GM19099 (cell line): Measurements from ENCODE around the gene HOXA13.

Experiments
- POLR2A ChIP-seq: IDR thresholded peaks from 3 replicates; pipeline ENCODE4 v1.6.1; 2011; ENCODE audit warnings: low read depth; ENCODE audit not compliant: insufficient read length; ENCODE audit errors: extremely low read depth

HOXA13 gene

GRCh38 chr7:27184337-27185012 lies 15.4 kb downstream of the HOXA13 start:
- TF ChIP-seq POLR2A, result no peak

DNA sequence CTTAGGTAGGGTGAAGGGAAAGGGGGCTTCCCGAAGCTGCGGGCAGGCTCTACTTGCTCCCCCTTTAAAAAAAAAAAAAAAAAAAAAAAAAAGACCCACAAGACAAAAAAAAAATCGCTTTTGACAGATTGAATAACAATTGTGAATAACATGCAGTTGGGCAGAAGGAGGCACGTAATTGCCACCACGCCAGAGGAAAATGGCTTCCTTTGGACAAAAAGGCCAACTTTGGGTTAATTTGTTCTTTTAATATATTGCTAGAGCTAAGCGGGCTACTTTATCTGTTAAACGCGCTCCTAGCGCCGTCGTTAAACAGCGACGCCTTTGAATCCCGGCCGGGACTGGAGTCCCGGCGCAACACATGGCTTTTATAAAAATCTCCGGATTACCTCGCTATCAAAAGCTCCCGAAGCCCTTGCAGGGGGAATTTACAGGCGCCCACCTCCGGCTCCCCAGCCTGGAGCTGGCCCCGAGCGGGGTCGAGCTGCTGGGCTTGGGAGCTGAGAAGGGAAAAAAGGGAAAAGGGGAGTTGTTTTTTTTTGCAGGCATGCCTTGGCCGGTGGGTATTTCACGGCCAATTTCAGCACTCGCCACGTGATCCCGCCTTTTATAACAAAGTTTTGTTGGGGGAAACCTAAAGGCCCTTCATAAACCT lies 16.1 kb downstream of the HOXA13 start:
- TF ChIP-seq POLR2A, result no peak

GRCh38 chr7:27182861-27183681 lies 16.8 kb downstream of the HOXA13 start:
- TF ChIP-seq POLR2A, result no peak

GRCh38 chr7:27182285-27182841 lies 17.5 kb downstream of the HOXA13 start:
- no peak for TF ChIP-seq POLR2A

GRCh38 chr7:27181795-27182275 lies 18.1 kb downstream of the HOXA13 start:
- TF ChIP-seq POLR2A, result no peak

DNA sequence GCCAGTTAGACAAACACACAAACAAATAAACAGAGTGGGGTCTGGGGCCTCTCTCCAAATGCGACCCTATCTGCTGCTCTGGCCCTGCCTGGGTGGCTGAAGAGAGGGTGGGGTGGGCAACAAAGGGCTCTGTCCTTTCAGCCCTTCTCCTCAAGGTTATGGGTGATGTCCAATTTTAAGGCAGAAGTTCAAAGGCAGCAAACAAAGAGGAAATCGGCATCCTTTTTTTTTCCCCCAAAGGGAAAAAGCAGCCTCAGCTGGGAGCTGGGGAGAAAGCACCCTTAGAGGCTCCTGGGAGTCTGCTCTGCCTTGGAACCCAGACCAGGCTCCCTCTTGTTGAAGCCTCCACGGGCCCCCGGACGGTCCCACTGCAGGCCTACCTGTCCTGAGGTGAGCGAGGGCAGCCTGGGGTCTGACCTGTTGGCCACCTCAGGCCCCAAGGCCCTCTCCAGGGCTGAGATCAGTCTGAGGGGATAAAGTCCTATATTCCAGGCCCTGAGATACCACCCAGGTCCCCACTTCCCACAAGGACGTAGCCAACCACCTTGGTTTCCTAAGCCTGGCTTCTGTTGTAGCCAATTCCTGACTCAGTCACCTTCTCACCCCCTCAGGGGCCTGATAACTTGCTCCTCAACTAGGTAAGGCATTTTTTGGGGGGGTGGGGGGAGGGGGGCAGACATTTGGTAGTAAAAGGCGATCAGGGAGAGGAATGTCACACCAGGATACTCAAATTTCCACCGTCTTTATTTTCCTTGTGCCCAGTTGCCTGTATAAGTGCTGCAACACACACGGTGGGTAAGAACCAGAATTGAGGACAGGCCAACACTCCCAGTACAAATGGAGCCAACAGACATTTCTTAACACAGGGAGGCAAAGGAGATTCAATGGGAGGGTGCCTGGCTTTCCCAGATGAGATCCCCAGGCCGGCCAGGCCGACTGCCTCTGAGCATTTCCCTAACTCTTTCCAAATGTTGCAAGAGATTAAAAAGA lies 19.2 kb downstream of the HOXA13 start:
- TF ChIP-seq POLR2A, result no peak

DNA sequence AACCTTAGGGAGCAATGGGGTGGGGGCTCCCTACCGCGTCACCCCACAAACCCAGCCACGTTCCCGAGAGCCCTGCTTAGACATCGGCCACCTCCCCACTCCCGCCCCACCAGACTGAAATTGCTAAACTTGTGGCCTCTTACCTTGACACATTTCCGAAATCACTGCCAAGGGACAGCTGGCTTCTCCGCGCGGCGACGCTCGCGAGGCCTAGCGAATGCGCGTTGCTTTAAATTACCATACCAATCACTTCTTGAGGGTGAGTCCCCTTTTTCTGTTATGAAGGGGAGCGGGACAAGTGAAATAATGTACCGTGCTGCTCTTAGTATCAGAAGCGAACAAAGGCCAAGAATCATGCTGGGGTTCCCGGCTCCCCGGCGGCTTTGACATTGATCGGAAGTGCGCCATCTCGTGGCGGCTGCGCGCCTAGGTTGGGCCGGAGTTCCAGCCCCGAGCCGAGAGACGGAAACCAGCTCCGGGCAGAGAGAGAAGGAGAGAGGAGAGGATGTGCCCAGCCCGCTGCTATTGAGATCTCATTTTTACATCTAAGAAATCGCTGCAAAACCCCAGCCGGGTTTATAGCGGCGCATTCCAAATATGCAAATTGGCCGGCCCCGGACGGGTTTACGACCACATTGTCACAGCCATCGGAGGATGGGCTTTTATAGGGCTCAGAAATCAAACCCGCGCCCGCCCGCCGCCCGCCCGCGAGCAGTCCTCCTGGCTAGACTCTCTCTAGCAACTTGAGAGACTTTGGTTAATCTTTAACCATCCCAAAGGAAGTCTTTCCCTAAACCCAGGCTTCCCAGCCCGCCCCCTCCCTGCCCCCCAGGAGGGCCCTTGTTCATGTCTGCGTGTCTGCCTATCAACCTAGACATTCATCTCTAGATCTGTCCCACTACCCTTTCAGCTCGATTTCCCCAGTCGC lies 20.1 kb downstream of the HOXA13 start:
- TF ChIP-seq POLR2A, result no peak

- no peak for TF ChIP-seq POLR2A
Measured at GRCh38 chr7:27179030-27179429, 20.9 kb downstream of the HOXA13 start.

GRCh38 chr7:27178366-27178765 lies 21.5 kb downstream of the HOXA13 start:
- TF ChIP-seq POLR2A, result no peak

- TF ChIP-seq POLR2A, result no peak
Measured at GRCh38 chr7:27177795-27178320, 22.0 kb downstream of the HOXA13 start.

DNA sequence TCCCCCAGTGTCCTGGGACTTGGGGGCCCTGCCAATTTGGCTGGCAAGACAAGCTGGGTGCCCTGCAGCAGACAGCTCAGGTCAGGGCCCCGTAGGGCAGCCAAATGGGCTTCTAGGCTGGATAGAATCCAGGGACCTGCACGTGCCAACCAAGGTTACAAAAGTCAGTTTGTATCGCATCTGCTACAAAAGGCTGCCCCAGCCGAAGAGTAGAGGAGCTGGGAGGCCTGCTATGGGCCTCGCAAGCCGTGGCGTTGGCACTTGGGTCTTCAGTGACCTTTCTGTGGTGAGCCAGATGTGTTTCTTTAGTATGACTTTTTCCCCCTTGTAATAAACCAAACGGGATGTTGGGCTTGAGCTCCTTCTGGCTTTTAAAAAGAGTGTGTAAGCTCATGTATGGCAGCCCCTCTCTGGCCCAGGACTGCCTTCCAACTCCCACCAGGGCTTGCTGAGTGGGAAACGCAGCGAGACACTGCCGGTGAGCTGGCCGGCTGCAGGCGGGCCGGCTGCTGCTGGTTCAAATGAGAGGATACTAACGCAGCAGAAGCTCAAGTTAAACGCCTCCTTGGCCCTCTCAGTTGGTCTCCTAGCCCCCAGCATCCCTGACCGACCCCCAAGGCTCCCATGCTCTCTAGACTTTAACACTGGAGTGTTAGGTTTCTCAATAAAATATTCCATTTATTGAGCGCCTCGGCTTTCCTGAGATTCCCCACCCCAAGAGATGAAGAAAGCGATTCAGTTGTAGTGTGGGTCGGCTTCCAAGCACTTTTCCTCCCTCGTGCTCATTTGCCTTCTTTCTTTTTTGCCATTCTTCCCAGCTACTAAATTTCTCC lies 22.7 kb downstream of the HOXA13 start:
- no peak for TF ChIP-seq POLR2A

- no peak for TF ChIP-seq POLR2A
Measured at GRCh38 chr7:27176524-27176845, 23.4 kb downstream of the HOXA13 start.

DNA sequence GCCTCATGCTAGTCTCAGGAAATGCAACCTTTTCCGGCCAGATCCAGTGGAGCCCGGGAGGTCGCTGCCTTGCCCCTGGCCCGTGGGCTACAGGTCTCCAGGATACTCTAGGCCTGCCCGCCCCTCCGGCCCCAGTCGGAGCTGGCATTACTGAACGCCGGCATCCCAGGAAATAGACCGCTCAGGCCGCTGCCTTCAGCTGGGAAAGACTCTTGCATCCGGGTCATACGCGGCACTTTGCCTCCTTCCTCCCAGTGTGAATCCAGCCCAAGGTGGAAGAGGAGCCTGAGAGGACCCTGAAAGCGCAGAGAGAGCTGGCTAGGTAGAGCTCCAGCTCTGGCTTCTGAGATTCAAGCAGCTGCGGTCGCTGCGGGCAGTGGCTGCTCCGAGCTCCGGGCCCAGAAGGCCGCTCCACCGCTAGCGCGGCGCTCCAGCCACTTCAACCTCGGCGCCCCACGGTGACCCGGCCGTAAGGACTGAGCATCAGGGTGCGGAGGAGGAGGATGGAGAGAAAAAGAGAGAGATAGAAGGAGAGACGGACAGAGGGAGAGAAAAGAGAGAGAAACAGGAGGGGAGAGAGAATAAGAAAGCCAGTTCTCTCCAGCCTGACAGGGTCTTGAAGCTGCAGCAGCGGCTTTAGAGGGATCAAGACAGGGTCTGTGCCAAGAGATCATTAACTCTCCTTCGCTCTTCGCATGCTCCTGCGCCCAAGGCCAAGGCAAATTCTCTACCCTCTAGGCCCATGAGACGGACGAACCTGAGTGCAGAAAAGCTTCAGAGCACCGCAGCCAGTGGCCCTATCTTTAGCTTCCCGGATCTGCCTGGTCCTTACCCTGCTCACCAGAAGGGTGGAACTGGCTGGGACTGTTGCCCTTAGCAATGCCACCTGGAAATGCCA lies 24.0 kb downstream of the HOXA13 start:
- TF ChIP-seq POLR2A, result no peak
